Measurements from ENCODE around the gene MUC5B. TPM values are rescaled to one million over a fixed set of nuclear protein-coding genes. Genes with fewer than 3 reads are reported as not detected.

The MUC5B gene
- total RNA-seq, 1 donor from 2014 or later = 57.5 TPM

DNA sequence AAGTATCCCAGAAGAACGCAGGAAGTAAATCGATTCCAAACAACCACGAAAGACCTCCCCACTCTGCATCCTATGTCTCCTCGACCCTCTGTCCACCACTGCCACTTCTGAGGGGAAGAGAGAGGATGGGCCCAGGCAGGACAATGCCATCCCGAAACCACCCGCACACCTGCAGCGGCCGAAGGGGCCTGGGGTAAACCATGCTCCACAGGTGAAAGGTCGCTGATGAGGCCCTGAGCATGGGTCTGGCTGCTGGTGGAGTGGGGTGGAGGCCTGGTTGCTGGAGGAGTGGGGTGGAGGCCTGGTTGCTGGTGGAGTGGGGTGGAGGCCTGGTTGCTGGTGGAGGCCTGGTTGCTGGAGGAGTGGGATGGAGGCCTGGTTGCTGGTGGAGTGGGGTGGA is 73.4 kb downstream of the MUC5B start:
- no peak overlapping the region for H3K4me3 ChIP-seq
- H3K27ac ChIP-seq = no peak overlapping the region
- H3K27me3 ChIP-seq (ENCODE audit: low read depth) = no peaks in the 10 kb centered on the region
- H3K4me1 ChIP-seq = peaks cover 28% of the 10 kb centered on the region
- DNase-seq (peak; percentile 31), ATAC-seq (no peak)
- intact Hi-C loops (cut with DNase I) = no loop called here
- H3K9me3 ChIP-seq = no peaks in the 10 kb centered on the region
- TF ChIP-seq CTCF (IDR thresholded peaks at IDR 0.05) = no peak
- peaks cover 43% of the 10 kb centered on the region for H3K36me3 ChIP-seq

- TF ChIP-seq CTCF (IDR thresholded peaks at IDR 0.05) = no peak
- Histone ChIP-seq H3K27me3 (ENCODE audit: low read depth) (no peaks in the 10 kb centered on the region), H3K4me1 (peaks cover 33% of the 10 kb centered on the region), H3K9me3 (no peaks in the 10 kb centered on the region), H3K36me3 (peaks cover 40% of the 10 kb centered on the region), H3K27ac (peak overlapping the region; percentile 24), H3K4me3 (no peak overlapping the region)
- DNase-seq (peak; percentile 39), ATAC-seq (no peak)
- intact Hi-C loops (cut with DNase I) = no loop called here
These were observed 74.2 kb downstream of the MUC5B start for GRCh38 chr11:1297011-1297575.

GRCh38 chr11:1297576-1298473 is 75.0 kb downstream of the MUC5B start:
- Histone ChIP-seq H3K9me3 (no peaks in the 10 kb centered on the region), H3K36me3 (peaks cover 33% of the 10 kb centered on the region), H3K4me3 (no peak overlapping the region), H3K27ac (peak overlapping the region; percentile 54), H3K27me3 (ENCODE audit: low read depth) (no peaks in the 10 kb centered on the region), H3K4me1 (peaks cover 40% of the 10 kb centered on the region)
- DNase-seq (peak; percentile 42), ATAC-seq (no peak)
- TF ChIP-seq CTCF (IDR thresholded peaks at IDR 0.05) = no peak
- intact Hi-C loops (cut with DNase I) = no loop called here

- Histone ChIP-seq H3K27me3 (ENCODE audit: low read depth) (no peaks in the 10 kb centered on the region), H3K36me3 (peaks cover 26% of the 10 kb centered on the region), H3K4me1 (peaks cover 51% of the 10 kb centered on the region), H3K9me3 (no peaks in the 10 kb centered on the region), H3K4me3 (no peak overlapping the region), H3K27ac (peak overlapping the region; percentile 54)
- ATAC-seq (peak; percentile 89 to 94), DNase-seq (peak; percentile 93)
- intact Hi-C loops (cut with DNase I) = no loop called here
- no peak for TF ChIP-seq CTCF (IDR thresholded peaks at IDR 0.05)
These were observed 76.0 kb downstream of the MUC5B start for GRCh38 chr11:1298695-1299492.

DNA sequence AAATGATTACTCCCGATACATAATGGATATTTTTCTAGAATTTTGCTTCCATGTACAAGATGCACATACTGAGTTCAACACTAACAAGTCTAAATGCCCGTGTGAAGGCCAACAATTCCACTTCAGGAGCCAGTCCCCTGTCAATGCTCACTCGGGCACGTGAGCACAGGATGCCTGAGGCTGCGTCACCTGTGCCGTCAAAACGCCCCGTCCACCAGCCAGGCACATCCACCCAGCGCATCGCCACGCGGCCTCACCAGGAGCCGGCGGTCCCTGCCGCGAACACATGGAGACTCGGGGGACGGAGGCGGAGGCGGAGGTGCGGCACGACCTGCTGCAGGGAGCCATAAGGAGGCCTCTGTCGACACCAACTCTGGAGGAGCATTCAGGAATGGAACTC is 76.8 kb downstream of the MUC5B start:
- ATAC-seq (no peak), DNase-seq (peak; percentile 45)
- TF ChIP-seq CTCF (IDR thresholded peaks at IDR 0.05) = no peak
- no peak overlapping the region for H3K4me3 ChIP-seq
- peaks cover 25% of the 10 kb centered on the region for H3K36me3 ChIP-seq
- peaks cover 58% of the 10 kb centered on the region for H3K4me1 ChIP-seq
- H3K27me3 ChIP-seq (ENCODE audit: low read depth) = no peaks in the 10 kb centered on the region
- intact Hi-C loops (cut with DNase I) = no loop called here
- H3K27ac ChIP-seq = peak overlapping the region; percentile 54
- H3K9me3 ChIP-seq = no peaks in the 10 kb centered on the region
